Fibroblast of upper back skin (primary cell): ENCODE data around the gene RIC8A.
"Not testable (repeated sequence)": the region's sequence is repeated elsewhere in the genome, so short reads cannot be mapped to it uniquely, and the experiment has no call there.

Experiments used
- DNase-seq: peaks from one replicate; pipeline ENCODE4 v3.0.0-alpha.2; 2013

RIC8A gene

DNA sequence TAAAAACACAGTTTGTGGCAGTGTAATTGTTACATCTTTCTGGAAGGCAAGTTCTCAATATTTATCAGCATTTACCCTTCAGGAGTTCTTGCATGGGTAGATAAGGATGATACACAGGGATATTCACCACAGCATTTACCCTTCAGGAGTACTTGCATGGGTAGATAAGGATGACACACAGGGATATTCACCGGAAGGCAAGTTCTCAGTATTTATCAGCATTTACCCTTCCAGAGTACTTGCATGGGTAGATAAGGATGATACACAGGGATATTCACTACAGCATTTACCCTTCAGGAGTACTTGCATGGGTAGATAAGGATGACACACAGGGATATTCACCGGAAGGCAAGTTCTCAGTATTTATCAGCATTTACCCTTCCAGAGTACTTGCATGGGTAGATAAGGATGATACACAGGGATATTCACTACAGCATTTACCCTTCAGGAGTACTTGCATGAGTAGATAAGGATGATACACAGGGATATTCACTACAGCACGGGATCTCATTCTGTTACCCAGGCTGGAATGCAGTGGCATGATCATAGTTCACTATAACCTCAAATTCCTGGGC is 13.2 kb downstream of the RIC8A start:
- DNase-seq, result not testable (repeated sequence)

DNA sequence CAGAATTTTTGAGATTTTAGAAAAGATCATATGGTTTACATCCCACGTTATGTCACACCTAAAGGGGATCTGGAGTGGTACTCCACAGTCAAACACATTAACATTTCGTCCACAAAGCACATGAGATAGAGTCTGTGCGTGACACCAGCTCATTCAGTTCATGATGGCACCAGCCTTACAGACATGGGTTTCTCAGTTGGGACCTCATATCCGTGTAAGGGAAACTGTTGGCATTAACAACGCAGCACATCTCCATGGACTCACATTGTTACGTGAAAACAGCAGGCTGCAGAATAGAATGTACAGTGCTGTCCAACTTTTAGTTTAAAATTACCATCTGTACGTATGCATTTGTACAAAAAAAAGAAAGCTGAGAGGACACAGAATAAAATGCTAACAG is 14.0 kb downstream of the RIC8A start:
- no peak for DNase-seq

DNA sequence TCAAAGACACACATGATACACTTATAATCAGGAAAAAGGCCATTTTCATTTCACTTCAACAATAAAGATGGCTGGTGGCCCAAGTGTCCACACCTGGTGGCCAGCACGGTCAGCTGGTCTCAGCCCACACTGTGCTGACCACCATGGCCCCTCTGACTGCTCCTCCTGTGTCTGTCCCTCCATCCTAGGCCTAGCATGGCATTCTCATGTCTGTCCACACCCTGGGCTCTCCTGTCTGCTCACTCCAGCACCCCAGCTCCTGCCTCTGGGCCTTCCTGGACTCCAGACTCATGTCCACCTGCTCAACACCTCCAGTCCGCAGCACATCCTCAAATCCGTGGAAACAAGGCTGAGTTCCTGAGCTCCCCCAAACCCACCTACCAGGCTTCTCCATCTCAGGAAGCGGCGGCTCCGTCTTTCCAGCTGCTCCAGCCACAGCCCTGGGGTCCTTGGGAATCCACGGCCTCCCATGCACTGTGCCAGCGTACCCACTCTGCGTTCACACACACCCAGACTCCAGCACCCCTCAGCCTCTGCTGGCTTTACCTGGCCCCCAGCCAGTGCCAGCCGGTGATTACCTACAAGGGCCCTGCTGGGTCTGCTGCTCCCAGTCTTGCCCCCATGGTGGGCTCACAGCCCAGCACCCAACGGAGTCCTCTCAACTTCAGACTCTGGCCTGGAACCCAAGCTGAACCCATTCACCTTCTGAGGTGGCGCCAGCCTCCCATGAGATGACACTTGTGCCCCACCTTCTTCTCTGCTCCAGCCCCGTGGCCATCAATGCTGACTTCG is 14.7 kb downstream of the RIC8A start:
- DNase-seq, result no peak

DNA sequence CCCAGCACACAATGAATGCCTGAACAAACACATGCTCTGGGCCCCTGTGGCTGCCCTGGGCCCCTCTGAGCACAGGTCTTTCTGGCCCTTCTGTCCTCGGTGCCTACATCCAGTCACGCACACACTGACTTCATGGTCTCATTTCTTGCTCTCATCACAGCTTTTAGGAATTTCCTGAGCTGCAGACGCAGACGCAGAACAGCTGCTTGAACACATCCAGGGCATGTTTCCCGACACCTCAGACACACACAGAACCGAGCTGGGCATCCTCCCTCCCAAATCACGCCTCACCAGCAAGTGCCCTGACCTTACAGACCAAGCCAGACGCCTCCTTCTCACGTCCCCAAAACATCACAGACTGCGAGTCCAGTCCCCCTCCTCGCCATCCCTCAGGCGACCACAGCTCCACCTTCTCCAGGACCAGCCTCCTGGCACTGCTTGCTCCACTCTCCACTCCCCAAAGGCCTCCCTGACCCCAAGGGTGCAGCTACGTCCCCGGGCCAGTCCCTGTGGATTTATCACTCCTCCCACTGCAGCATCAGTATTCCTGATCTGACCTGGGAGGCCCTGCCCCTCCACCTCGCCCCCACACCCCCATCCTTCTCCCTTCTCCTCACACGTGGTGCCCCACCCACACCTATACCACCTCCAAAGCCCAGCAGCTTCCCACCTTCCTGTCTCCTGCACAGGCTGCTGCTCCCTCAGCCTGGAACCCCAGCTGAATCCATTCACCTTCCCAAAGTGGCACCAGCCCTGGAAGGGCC is 15.7 kb downstream of the RIC8A start:
- no peak for DNase-seq

DNA sequence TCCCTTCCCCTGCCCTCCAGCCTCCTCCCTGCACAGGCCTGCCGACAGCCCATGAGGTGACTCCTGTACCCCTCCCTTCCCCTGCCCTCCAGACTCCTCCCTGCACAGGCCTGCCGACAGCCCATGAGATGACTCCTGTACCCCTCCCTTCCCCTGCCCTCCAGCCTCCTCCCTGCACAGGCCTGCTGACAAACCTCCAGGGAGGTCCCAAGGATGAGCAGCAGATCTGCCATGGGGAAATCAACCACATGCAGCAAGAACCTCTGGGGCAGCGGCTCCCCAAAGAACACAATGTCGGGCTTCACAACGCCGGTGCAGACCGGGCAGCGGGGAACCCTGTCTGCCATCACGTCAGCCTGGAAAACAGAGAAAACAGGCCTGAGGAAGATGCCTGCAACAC is 16.4 kb downstream of the RIC8A start:
- DNase-seq, result no peak

DNA sequence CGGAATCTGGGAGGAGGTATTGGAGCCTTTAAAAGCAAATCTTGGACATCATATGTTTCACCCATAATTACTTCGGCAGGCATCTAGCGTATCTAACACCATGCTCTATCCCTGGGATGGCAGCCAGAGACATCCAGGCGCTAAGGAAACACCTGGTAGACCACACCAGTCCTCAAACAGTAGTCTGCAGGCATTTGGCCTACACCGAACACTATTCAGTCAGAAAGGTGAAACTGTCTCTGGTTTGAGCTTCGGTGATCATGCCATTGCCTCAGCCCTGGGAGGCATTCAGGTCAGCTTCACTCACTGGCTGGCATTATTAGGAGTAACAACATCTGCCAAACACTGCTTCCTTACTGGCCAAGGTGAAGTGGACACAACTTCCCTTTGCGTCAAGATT is 16.9 kb downstream of the RIC8A start:
- no peak for DNase-seq

DNA sequence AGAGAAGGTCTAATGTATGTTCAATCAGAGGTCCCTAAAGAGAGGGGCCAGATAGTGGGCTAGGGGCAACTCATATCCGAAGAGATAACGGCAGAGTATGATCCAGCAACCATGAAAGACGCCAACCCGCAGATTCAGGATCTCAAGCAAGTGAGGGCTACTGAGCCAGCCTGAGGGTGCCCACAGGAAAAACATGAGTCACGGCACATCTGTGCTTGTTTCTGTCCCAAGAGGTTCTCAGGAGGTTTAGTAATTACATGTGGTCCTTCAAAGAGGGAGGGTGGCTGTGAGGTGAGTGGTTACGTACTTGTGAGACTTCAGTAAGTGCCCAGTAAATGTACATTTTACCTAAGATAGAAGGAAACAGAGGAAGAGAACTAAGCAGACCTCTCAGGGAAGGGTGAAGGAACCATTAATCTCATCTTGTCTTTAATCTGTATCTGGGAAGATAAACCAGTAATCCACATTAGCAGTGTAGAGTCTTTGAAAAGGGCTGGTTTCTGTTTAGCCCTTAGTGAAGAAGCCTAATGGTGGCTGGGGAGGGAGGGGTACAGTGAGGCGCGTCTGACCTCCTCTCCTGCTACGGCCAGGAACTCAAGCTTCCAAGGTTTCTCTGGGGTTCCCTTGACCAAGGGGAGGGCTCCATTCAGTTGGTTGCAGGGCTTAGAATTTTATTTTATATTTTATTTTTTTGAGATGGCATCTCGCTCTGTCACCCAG is 18.4 kb downstream of the RIC8A start:
- DNase-seq, result no peak

DNA sequence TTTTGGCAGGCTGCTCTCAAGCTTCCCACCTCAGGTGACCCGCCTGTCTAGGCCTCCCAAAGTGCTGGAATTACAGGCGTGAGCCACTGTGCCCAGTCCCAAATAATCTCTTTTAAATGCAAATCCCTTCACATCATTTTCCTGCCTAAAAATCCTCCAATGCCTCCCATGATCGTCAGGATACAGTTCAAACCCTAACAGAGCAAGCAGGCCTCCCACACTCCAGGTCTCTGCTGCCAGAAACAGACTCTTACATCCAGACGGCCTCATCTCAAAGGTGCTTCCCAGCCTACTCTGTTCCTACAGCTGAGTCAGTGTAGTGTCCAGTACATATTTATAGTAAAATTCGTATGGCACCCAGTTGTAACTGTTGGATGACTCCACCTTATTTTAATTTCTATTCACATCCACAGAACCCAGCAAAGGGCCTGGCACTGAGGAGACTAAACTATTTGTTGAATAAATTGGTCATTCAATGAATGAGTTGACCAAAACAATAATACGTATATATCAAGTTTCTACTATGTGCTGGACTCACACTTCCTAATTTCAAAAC is 20.4 kb downstream of the RIC8A start:
- no peak for DNase-seq

DNA sequence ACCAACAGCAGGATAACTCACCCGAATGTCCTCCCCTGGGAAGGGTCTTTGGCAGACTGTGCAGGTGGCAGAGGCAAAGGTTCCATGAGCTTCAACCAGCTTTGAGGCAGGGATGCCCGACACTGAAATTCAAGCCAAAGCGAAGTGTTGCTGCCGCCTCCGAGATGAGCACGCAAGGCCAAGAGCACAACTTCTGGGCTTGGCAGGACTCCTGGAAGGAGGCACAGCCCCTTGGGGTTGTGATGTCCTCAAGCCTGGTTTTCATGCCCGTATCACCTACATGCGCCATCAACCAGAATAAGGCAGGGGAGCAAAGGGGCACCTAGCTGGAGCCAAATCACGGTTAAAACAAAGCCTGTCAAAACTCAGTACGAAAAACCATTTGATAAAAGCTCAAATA is 22.9 kb downstream of the RIC8A start:
- DNase-seq, result no peak

DNA sequence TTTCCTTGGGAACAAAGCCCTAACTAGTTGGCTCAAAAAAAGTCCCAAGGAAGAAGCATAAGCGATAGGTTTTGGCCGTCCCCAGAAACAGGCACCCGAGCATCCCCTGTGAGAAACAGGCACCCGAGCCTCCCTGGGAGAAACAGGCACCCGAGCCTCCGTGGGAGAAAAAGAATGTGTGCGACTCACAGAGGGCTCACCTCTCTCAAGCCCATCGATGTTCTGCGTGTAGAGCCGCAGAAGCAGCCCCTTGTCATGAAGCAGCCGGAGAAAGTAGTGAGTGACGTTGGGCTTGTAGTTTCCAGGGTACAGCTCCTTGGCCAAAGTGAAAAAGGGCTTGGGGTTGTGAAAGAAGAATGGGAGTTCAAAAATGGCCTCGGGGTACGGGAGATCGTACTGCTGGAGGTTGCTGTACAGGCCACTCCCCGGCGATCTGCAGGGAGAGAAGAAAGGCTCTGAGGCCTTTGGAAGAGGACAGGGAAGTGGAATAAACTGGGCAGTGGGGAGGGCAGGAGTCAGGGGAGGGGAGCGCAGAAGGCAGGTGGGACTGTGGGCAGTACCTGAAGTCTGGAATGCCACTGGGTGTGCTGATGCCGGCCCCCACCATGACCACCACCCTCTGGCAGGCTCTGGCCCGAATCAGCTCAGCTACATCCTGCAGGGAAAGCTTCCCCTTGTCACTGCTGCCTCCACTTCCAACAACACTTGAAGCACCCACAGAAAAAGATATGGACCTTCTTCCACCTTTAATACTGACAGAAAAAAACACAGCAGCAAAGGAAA is 25.5 kb downstream of the RIC8A start:
- no peak for DNase-seq

DNA sequence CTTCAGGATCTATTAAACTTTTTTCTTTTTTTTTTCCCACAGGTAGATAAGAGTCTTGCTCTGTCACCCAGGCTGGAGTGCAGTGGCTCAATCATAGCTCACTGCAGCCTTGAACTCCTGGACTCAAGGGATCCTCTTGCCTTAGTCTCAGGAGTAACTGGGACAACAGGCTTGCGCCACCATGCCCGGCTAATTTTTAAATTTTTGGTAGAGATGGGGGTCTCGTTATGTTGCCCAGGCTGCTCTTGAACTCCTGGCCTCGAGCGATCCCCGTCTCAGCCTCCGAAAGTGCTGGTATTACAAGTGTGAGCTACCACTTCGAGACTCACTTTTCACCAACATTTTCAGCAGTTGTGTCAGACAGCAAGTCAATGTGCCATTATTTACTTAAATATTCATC is 27.7 kb downstream of the RIC8A start:
- DNase-seq, result no peak

DNA sequence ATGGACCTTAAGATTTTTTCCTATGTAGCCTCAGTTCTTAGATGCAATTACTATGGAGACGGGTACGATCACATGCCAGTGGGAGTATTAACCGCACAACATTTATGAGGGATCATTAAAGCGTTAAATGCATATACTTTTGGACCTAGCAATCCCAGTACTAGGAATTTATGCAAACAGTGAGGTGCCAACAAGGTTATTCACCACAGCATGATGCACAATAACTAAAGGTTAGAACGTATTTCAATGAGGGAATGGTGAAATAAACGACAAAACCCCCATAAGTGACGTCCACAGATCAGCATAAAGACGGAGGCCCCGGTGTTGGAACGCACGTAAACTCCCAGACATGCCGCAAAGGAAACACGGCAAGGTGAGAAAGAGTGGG is 28.1 kb downstream of the RIC8A start:
- DNase-seq, result no peak

DNA sequence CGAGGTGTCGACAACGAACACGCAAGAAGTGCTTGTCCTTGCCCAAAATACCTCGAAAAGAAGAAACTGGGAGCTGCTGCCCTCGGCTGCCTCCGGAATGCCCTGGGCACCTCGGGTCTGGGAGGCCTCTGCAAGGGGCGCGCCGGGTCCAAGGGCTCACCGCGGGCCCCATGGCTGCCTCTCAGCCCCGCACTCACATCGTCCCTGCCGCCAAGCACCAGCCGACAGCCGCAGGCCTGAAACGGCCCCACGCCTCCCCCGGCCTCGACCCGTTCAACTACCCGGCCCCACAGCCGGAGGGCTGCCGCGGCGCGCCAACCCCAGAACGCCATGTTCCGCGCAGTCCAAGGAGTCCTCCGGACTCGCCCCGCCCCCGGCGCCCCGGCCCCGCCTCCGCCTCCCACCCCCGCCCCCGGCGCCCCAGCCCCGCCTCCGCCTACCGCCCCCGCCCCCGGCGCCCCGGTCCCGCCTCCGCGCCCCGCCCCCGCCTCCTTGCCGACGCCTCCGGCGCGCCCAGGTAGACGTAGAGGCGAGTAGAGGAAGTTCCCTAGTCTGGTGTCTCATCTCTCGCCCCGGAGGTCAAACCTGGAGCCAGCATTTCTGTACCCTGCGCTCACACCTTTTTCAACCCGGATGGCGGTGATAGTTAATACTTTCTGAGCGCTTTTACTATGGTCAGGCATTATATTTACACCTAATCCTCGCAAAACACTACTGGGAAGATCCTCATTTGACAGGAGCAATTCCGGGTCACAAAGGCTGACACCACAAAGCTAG is 28.7 kb downstream of the RIC8A start, which contains the start of gene SIRT3:
SIRT3 (minus strand) TSS at position 346 of the 777 bp plus-strand sequence; CDS start at position 332, 14 bp downstream.
- DNase-seq, result peak; percentile 79

DNA sequence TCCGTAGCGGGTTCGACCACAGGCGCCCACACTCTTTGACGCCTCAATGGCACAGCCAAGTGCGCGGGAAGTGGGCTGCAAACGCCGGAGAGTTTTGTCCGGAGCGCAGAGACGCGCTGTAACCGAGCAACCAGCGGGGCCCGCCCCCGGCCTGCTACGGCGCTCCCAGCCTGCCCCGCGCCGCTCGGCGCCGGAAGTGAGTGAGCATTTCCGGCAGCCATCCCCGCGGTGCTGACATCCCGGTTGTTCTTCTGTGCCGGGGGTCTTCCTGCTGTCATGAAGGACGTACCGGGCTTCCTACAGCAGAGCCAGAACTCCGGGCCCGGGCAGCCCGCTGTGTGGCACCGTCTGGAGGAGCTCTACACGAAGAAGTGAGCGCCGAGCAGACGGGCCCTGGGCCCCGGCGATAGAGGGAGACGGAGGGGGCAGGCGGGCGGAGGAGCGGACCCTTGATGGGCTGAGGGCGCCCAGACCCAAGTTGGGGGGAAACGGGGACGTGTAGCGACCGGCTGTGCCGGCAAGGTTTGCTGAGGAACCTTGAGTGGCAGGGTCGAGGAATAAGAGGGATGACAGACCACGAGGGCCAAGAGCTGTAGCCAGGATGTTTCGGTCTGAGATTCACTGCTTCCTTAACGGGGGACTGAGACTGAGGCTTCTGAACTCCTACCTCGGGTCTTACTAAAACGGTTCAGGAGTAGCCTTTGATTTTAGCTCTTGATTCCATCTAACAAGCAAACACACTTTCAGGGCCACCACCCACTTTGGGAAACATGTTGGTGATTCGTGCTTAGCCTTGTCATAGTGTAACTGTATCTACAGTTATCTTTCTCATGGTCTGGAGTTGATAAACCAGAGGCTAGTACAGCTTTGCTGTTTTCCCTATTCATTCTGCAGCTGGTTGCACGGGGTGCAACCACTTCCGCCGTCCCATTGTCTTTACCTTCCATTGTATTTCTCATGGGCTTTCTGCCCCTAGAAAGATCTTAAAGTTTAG is 29.6 kb downstream of the RIC8A start, which contains the start of gene PSMD13:
PSMD13 (plus strand) TSS at position 203 of the 994 bp plus-strand sequence; CDS start at position 277, 74 bp downstream.
- DNase-seq, result peak; percentile 73

DNA sequence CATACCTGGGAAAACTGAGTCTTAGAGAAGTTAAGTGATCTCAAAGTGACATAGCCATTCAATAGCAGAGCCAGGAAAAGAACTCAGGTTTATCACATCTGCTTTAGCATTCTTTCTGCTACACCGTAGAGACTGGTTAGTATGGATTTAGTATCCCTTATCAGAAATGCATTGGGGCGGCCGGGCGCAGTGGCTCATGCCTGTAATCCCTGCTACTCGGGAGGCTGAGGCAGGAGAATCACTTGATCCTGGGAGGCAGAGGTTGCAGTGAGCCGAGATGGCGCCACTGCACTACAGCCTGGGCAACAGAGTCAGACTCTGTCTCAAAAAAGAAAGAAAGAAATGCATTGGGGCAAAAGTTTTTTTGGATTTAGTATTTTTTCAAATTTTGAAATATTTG is 30.8 kb downstream of the RIC8A start:
- not testable (repeated sequence) for DNase-seq

DNA sequence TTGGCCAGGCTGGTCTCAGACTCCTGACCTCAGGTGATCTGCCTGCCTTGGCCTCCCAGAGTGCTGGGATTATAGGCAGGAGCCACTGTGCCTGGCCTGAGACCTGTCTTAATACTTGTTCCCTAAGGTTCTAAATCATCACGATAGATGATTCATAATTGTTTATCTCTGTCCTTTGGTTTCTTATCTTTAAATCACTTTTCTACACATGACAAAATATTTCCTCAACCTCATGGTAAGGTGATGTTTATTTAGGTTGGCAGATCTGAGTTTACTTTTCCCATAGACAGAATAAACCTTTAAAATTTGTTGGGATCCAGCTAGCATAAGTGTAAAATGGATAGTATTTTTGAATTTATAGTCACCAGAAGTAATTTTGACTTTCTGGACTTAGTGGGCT is 32.8 kb downstream of the RIC8A start:
- no peak for DNase-seq

DNA sequence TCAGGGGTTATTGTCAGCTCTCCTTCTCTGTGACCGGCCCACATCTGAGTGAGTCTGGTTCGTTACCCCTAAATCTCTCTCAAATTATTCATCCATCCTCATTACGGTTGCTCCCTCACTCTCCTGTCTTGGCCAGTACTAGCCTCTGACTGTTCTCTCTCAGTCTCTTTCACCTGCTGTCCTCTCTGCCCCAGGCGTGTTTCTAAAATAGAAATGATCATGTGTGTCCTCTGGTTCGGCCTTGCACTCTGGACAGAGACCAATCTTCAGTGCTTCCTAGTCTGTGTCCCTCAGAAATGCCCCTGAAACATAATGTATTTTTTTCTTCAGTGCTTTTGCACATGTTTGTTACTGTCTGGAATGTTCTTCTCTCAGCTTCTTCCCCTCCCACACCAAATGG is 34.1 kb downstream of the RIC8A start:
- no peak for DNase-seq

DNA sequence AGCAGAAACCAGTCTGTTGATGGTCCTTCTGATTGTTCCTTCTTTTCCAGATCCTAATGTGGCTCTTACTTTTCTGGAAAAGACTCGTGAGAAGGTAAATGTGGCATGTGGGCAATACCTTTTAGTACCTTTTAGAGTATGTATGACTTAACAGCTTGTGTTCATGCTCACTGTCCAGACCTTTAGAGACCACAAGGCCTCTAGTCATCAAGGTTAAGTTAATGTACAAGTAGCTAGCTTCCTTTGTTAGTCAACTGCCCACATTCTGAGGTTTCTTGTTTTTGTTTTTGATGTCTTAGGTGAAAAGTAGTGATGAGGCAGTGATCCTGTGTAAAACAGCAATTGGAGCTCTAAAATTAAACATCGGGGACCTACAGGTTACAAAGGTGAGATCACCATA is 36.9 kb downstream of the RIC8A start:
- no peak for DNase-seq

DNA sequence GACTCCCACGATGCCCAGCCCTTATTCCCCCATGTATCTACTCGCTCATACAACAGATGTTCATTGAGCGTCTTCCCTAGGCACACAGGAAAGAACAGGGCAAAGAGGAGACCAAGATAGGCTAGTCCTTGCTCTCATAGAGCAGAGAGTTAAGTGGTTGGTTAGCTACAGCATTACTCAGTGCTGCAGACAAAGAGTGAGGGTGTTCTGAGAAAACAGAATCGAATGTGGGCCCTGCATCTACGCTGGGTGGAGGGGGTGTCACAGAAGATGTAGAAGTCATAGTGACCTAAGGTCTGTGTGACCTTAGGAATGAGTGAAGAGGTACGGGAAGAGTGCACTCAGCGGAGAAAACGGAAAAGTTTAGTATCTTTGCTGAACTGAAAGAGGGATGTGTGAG is 41.6 kb downstream of the RIC8A start:
- no peak for DNase-seq

DNA sequence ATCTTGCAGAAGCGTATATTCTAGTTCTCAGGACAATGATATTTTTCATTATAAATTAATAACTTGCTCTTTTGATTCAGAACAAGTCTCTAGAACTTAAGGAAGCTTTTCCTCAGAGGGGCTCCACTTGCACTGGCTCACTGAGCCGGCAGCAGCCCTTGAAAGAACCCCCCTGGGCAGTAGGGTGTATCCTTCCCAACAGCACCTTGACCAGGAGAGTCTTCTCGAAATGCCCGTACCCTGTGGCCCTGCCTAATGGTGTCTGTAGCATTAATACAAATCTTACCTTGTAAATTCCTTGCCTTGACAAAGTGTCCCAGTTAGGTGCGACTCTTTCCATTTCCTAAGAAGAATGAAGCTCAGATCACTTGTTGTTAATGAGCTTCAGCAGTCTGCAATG is 42.8 kb downstream of the RIC8A start:
- DNase-seq, result no peak
